OCI-LY7 (cell line): ENCODE results near the gene SLC16A10. TPM values are rescaled to one million over a fixed set of nuclear protein-coding genes. Genes with fewer than 3 reads are reported as not detected.
"Not testable (repeated sequence)": the region's sequence is repeated elsewhere in the genome, so short reads cannot be mapped to it uniquely, and the experiment has no call there.

Experiments used
- BruUV-seq: library from RNA; stranded (reverse); fragments of 400-500 nt; replicated peaks from 2 replicates; lab custom pipeline; 2021; lab: Mats Ljungman, UMichigan
- CTCF ChIA-PET: fragments of 300-600 bp; sonication (Branson Sonifier 250); formaldehyde crosslinking; loops from one replicate; lab custom pipeline; 2022; ENCODE audit warnings: antibody characterized with exemption; ENCODE audit not compliant: unreplicated experiment; lab: Charles Lee
- POLR2A ChIA-PET: fragments of 300-600 bp; sonication (Branson Sonifier 250); formaldehyde crosslinking; loops from one replicate; lab custom pipeline; 2022; ENCODE audit warnings: antibody characterized with exemption; lab: Charles Lee
- DNase-seq: peaks from one replicate; pipeline ENCODE4 v3.0.0-alpha.2; 2015; ENCODE audit warnings: low spot score
- H2AFZ ChIP-seq: fragments of 200-600 bp; sonication (generic), shearing (Covaris generic); 2 replicates; pipeline ENCODE4 v1.6.1; 2014; ENCODE audit warnings: mild to moderate bottlenecking, antibody characterized with exemption, low read length, moderate library complexity
- H3K27ac ChIP-seq: fragments of 200-600 bp; sonication (generic); 2 replicates; pipeline ENCODE4 v1.5.1; 2014; ENCODE audit warnings: mixed run types, low read depth, mild to moderate bottlenecking, moderate library complexity, low read length, inconsistent platforms; ENCODE audit not compliant: poor library complexity, severe bottlenecking
- H3K36me3 ChIP-seq: fragments of 200-600 bp; sonication (generic); 2 replicates; pipeline ENCODE4 v1.6.1; 2014; ENCODE audit warnings: mild to moderate bottlenecking, antibody characterized with exemption, low read length, moderate library complexity, mixed read lengths; ENCODE audit not compliant: insufficient read depth
- H3K4me1 ChIP-seq: fragments of 200-600 bp; sonication (generic); 2 replicates; pipeline ENCODE4 v1.5.1; 2014; ENCODE audit warnings: mild to moderate bottlenecking, low read length; ENCODE audit not compliant: insufficient read depth, poor library complexity, severe bottlenecking
- H3K4me2 ChIP-seq: fragments of 200-600 bp; sonication (generic); 2 replicates; pipeline ENCODE4 v1.6.1; 2014; ENCODE audit warnings: mild to moderate bottlenecking, low read length
- H3K4me3 ChIP-seq: fragments of 200-600 bp; sonication (generic); 2 replicates; pipeline ENCODE4 v1.5.1; 2014; ENCODE audit warnings: mild to moderate bottlenecking, low read depth, low read length; ENCODE audit not compliant: poor library complexity, severe bottlenecking
- H3K79me2 ChIP-seq: fragments of 200-600 bp; sonication (generic); 2 replicates; pipeline ENCODE4 v1.6.1; 2016; ENCODE audit warnings: low read depth, mild to moderate bottlenecking, low read length, moderate library complexity, mixed read lengths; ENCODE audit not compliant: insufficient read depth
- H3K9me2 ChIP-seq: fragments of 200-600 bp; sonication (generic); 2 replicates; pipeline ENCODE4 v1.6.1; 2016; ENCODE audit warnings: mild to moderate bottlenecking, low read length, mixed read lengths; ENCODE audit not compliant: insufficient read depth
- H3K9me3 ChIP-seq: fragments of 200-600 bp; sonication (generic); 2 replicates; pipeline ENCODE4 v1.6.1; 2014; ENCODE audit warnings: mild to moderate bottlenecking, mixed run types, low read length, mixed read lengths
- H4K20me1 ChIP-seq: fragments of 200-600 bp; sonication (generic); 2 replicates; pipeline ENCODE4 v1.6.1; 2014; ENCODE audit warnings: mild to moderate bottlenecking, antibody characterized with exemption, low read length, moderate library complexity, mixed read lengths; ENCODE audit not compliant: insufficient read depth
- EZH2phosphoT487 ChIP-seq: fragments of 200-600 bp; sonication (generic); IDR thresholded peaks from 2 replicates; pipeline ENCODE4 v1.6.1; 2018; ENCODE audit warnings: low read depth, borderline replicate concordance, mild to moderate bottlenecking, mixed run types, antibody characterized with exemption, low read length, moderate library complexity, mixed read lengths
- intact Hi-C: fragments of 100-400 bp; cut with micrococcal nuclease; formaldehyde crosslinking; loops from one replicate; pipeline ENCODE4 v1.10.0; 2022; ENCODE audit not compliant: unreplicated experiment
- total RNA-seq, 2 experiments: library from RNA; depleted of rRNA in 1 of 2; stranded (reverse); fragments of >200 nt in 1 of 2; shearing (Covaris generic) in 1 of 2; gene quantifications; 2 replicates each; pipeline ENCODE4 v1.2.3, GENCODE V29; 2014 to 2022
- TF ChIP-seq, protein P1 (sequence below): fragments of 200-600 bp; sonication (generic); conservative IDR thresholded peaks from 2 replicates; pipeline ENCODE4 v1.5.1; 2014; ENCODE audit warnings: mild to moderate bottlenecking, antibody characterized with exemption, low read length, moderate library complexity, mixed read lengths

SLC16A10 gene
- total RNA-seq, 2 experiments from 2014 or later: not detected

DNA sequence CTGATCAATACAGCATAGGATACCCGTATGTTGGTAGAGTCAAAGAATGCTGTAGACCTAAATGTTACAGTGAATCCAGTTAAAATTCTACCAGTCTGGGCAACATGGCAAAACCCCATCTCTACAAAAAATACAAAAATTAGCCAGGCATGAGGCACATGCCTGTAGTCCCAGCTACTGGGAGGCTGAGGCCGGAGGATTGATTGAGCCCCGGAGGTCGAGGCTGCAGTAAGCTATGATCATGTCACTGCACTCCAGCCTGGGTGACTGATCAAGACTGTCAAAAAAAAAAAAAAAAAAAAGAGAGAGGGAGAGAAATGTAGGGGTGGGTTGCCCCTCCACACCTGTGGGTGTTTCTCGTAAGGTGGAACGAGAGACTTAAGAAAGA is 167.5 kb downstream of the SLC16A10 start:
- DNase-seq: no peak
- Histone ChIP-seq H3K4me2 (no peak overlapping the region), H3K9me2 (no peaks in the 10 kb centered on the region), H3K4me3 (no peak overlapping the region), H4K20me1 (no peaks in the 10 kb centered on the region), H2AFZ (no peak overlapping the region), H3K4me1 (peaks cover 6% of the 10 kb centered on the region), H3K36me3 (no peaks in the 10 kb centered on the region), H3K27ac (no peak overlapping the region), H3K79me2 (no peaks in the 10 kb centered on the region; the same call in 1 of the 2 replicates), H3K9me3 (no peaks in the 10 kb centered on the region)
- BruUV-seq: no TSS peak
- ChIA-PET POLR2A (interaction anchor here (0.6 to 0.7 kb wide), 2 partner anchors 135 to 788 kb away, joined by 5 to 6 read pairs; no protein-coding TSS in a partner anchor), CTCF (no interaction called here)
- TF ChIP-seq, protein P1, sequence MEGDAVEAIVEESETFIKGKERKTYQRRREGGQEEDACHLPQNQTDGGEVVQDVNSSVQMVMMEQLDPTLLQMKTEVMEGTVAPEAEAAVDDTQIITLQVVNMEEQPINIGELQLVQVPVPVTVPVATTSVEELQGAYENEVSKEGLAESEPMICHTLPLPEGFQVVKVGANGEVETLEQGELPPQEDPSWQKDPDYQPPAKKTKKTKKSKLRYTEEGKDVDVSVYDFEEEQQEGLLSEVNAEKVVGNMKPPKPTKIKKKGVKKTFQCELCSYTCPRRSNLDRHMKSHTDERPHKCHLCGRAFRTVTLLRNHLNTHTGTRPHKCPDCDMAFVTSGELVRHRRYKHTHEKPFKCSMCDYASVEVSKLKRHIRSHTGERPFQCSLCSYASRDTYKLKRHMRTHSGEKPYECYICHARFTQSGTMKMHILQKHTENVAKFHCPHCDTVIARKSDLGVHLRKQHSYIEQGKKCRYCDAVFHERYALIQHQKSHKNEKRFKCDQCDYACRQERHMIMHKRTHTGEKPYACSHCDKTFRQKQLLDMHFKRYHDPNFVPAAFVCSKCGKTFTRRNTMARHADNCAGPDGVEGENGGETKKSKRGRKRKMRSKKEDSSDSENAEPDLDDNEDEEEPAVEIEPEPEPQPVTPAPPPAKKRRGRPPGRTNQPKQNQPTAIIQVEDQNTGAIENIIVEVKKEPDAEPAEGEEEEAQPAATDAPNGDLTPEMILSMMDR: no peak
- no peak for TF ChIP-seq EZH2phosphoT487
- intact Hi-C loops: no loop called here

DNA sequence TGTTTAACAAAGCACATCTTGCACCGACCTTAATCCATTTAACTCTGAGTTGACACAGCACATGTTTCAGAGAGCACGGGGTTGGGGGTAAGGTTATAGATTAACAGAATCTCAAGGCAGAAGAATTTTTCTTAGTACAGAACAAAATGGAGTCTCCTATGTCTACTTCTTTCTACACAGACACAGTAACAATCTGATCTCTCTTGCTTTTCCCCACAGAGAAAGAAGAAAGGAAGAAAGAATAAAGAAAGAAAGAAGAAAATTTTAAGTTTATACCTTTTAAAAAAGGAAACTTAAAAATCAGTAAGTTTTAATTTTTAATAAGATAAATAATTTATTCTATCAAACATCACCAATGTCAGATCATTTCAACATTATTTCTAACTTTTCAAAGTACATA is 168.5 kb downstream of the SLC16A10 start:
- DNase-seq, H3K27ac ChIP-seq, H3K9me2 ChIP-seq, H3K4me3 ChIP-seq, POLR2A ChIA-PET, H3K4me2 ChIP-seq, H4K20me1 ChIP-seq, H3K79me2 ChIP-seq, H2AFZ ChIP-seq, CTCF ChIA-PET, H3K36me3 ChIP-seq, H3K9me3 ChIP-seq, intact Hi-C loops, BruUV-seq: not testable (repeated sequence)
- peaks cover 14% of the 10 kb centered on the region for H3K4me1 ChIP-seq

DNA sequence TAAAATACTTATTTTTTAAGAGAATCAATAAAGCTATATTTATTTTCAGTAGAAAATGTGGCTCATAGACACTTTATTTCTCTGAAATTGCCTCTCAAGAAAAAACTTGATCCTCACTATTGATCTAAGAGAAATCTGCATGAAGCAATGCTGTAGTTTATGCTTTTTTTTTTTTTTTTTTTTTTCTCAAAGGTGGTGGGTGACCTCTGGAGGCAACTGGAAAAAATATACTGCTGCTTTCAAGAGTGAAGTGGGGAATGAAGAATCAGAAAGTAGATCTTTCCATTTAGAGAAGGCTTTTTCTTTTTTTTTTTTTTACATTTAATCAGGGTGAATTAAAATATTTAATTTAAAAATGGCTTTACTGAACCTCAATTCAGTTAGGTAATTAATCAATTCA is 169.3 kb downstream of the SLC16A10 start:
- no peak for DNase-seq
- ChIA-PET CTCF (no interaction called here), POLR2A (interaction anchor here (0.7 to 1.0 kb wide), 3 partner anchors 221 to 787 kb away, joined by 3 to 5 read pairs (median 4); no protein-coding TSS in a partner anchor)
- Histone ChIP-seq H3K27ac (no peak overlapping the region), H3K9me2 (no peaks in the 10 kb centered on the region), H4K20me1 (no peaks in the 10 kb centered on the region), H3K9me3 (no peaks in the 10 kb centered on the region), H2AFZ (no peak overlapping the region), H3K36me3 (no peaks in the 10 kb centered on the region), H3K79me2 (peaks cover 7% of the 10 kb centered on the region; the same call in 1 of the 2 replicates), H3K4me3 (no peak overlapping the region), H3K4me2 (no peak overlapping the region), H3K4me1 (peaks cover 17% of the 10 kb centered on the region)
- TF ChIP-seq, protein P1: peak; percentile 51; the same call in 1 of the 2 replicates
- no peak for TF ChIP-seq EZH2phosphoT487
- intact Hi-C loops: no loop called here
- no TSS peak for BruUV-seq
